GM06990 (cell line): ENCODE measurements around the gene PDGFA.

ENCODE experiments used
- DNase-seq: peaks from one replicate; pipeline ENCODE4 v3.0.0-alpha.2; 2011; ENCODE audit not compliant: insufficient read length; ENCODE audit errors: extremely low read depth
- H3K27me3 ChIP-seq: replicated peaks from 2 replicates; pipeline ENCODE4 v1.6.0; 2011; ENCODE audit warnings: low read length; ENCODE audit not compliant: control insufficient read depth, insufficient read depth
- H3K36me3 ChIP-seq: 2 replicates; pipeline ENCODE4 v1.5.1; 2011; ENCODE audit warnings: low read length; ENCODE audit not compliant: control insufficient read depth, insufficient read depth
- H3K4me3 ChIP-seq: replicated peaks from 2 replicates; pipeline ENCODE4 v1.5.1; 2011; ENCODE audit warnings: low read depth, mild to moderate bottlenecking, control low read depth, low read length
- CTCF ChIP-seq: IDR thresholded peaks from 2 replicates; pipeline ENCODE4 v1.5.1; 2011; ENCODE audit warnings: low read length, control low read depth, mild to moderate bottlenecking, inconsistent platforms; ENCODE audit not compliant: insufficient read depth, poor library complexity, severe bottlenecking

Gene PDGFA

DNA sequence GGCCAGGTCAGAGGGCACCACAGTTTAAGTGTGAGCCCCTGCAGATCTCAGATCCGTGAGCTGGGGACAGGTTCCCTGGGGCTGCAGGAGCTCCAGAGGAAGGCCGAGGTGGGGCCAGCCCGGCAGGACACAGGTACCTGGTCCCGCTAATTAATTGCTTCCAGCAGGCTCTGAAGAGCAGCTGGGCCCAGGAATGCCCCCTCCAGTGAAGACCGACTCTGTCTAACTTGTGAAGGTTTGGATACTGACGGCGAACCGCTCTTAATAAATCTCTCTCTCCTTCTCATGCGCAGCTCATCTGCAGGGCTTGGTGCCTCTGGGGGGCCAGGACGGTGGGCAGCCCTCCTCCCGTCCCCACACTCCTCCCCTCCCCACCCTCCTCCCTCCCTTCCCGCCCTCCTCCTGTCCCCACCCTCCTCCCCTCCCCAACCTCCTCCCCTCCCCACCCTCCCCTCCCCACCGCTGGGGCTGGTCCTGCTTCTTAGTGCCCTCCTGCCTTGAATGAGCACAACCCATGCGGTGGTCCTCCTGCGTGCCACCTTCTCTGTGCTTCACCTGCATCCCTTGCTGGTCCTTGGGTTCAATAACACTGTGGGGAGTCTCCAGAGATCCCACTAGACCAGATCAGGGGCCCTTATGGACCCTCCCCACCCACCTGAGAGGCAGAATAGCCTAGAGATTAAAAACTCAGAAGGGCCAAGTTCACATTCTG is 38.3 kb downstream of the PDGFA start:
- Histone ChIP-seq H3K27me3 (no peaks in the 10 kb centered on the region), H3K4me3 (no peak overlapping the region), H3K36me3 (no peaks in the 10 kb centered on the region)
- no peak for DNase-seq
- TF ChIP-seq CTCF, result no peak

DNA sequence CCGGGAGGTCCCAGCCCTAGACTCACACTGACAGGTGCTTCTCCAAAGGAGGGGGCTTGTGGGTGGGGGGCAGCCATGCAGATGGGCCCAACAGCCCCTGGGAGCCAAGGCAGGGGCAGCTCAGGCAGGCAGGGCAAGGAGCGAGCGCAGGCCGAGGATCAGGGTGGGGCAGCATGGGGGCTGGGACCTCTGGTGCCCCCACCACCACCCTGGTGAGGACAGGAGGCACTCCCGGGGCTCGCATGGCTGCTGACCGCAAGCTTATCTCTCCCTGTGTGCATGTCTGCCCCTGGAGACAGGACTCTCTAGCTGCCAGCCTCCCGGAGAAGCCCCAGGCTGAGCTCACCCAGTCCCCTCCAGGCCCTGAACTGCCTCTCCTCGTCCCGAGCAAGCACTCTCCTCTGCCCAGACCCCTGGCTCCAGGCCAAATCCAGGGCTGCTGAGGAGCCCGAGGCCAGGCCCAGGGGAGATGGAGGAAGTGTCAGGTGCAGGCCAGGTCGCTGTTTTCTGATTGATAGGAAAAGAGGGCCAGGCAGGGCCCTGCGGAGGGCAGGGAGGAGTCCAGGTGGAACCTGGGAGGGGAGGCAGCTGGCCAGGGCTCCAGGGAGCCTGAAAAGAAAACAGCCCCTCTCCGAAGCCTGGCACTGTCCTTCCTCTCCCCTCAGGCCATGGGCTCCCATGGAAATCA is 39.0 kb downstream of the PDGFA start:
- TF ChIP-seq CTCF, result no peak

GRCh38 chr7:479948-480499 is 39.6 kb downstream of the PDGFA start:
- TF ChIP-seq CTCF, result no peak
- Histone ChIP-seq H3K36me3 (no peaks in the 10 kb centered on the region), H3K27me3 (no peaks in the 10 kb centered on the region), H3K4me3 (no peak overlapping the region)
- DNase-seq, result no peak

More for the DNA sequence above, 39.0 kb downstream of the PDGFA start:
- H3K36me3 ChIP-seq, result no peaks in the 10 kb centered on the region
- H3K27me3 ChIP-seq, result no peaks in the 10 kb centered on the region
- no peak overlapping the region for H3K4me3 ChIP-seq
- DNase-seq, result no peak

- DNase-seq, result no peak
- TF ChIP-seq CTCF, result no peak
- Histone ChIP-seq H3K36me3 (no peaks in the 10 kb centered on the region), H3K4me3 (no peak overlapping the region), H3K27me3 (no peaks in the 10 kb centered on the region)
Observed at GRCh38 chr7:479115-479947, 40.3 kb downstream of the PDGFA start.

DNA sequence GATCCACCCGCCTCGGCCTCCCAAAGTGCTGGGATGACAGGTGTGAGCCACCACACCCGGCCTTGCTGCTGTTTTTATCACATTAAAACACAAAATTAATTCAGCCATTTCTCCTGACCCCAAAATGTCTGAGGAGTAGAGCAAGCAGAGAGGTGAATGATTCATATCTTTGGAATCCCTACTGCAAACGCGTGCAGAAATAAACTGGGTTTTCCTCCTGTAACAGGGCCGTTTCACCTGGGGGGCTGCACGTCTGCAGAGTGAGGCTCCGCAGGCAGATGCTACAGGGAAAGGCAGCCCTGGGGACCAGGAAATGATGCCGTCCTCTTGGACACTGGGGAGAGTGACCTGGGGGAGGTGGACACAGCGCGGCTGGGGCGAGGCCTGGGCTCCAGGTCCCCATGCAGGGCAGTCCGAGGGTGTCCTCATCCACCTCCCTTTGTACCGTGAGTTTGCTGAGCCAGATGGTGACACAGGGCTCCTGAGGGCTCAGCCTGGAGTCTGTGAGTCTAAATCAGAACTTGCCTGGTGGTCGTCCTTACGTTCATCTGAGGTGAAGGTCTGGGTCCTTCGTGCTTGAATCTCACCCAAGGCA is 41.9 kb downstream of the PDGFA start:
- TF ChIP-seq CTCF, result no peak
- Histone ChIP-seq H3K27me3 (no peaks in the 10 kb centered on the region), H3K4me3 (no peak overlapping the region), H3K36me3 (no peaks in the 10 kb centered on the region)
- DNase-seq, result no peak
